Central memory CD4-positive, alpha-beta T cell (primary cell): ENCODE results near the gene ASIC3.

Experiments used
- DNase-seq: peaks from one replicate; pipeline ENCODE4 v3.0.0; 2022

Gene ASIC3

DNA sequence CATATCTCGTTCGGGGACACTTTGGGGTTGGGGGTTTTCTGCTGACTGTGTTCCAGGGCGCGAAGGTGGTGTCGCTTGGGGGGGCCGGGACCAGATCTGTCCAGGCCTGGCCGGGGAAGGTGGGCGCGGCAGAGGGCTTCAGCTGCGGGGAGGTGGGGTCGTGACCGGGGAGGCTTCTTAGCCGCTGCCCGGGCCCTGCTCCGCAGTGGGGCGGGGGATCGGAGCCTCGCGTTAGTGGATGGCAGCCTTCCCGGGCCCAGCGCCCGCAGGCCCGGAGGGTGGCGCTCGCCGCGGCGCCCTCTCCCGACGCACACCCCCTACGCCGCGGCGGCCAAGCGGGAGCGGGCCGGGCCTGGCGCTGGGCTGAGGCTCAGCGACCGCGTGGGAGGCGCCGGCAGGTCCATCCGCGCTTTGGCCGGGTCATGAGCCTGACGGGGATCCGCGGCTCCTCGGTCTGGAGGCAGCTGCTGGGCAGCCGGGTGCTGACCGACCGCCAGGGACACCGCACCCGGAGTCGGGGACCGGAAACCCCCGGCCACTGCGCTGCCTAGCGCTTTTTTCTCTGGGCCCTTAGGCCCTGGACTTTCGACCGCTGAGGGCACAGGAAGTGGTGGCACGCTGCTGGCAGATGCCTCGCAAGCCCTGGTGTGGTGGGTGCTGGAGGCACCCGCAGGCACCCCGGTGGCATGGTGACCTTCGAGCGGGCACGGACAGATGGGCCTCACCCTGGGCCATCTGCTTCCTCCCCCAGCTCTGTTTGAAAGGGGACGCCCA, 39.1 kb downstream of the ASIC3 start:
- DNase-seq, result no peak

DNA sequence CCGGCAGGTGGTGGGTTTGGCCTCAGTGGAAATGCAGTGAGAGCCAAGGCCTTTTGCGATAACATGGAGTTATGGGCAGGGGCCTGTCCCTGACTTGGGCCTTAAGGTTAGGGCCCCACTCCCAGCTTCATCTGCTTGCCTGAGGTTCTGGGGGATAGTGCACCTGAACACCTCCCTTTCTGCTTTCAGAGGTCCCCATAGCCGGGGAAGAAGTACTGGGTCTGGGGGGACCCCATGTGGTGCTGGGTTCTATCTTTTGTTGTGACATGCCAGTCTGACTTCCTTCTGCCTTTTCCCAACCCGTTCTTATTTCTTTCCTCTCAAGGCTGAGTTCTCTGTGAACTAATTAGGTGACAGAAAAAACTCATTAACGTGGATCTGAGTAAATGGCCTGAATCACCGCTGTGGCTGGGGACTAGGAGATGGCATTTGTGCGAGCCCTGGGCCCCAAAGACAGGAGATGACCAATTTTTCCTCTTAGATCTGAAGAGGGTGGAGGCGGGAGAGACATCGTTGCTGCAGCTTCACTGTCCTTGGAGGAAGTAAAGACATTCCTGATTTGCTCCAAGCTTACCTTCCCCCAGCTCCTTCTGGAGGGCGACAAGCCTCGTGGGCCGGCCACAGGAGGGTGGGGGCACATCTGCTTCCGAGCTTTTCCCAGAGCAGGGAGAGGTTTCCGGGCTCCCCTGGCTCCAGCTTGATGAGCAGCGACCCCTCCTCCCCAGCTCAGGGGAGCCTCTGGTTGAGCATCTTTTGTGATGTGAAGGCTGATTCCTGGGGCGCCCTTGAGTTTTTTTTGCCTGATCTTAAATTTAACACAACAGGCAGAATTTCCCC, 39.9 kb downstream of the ASIC3 start:
- no peak for DNase-seq

DNA sequence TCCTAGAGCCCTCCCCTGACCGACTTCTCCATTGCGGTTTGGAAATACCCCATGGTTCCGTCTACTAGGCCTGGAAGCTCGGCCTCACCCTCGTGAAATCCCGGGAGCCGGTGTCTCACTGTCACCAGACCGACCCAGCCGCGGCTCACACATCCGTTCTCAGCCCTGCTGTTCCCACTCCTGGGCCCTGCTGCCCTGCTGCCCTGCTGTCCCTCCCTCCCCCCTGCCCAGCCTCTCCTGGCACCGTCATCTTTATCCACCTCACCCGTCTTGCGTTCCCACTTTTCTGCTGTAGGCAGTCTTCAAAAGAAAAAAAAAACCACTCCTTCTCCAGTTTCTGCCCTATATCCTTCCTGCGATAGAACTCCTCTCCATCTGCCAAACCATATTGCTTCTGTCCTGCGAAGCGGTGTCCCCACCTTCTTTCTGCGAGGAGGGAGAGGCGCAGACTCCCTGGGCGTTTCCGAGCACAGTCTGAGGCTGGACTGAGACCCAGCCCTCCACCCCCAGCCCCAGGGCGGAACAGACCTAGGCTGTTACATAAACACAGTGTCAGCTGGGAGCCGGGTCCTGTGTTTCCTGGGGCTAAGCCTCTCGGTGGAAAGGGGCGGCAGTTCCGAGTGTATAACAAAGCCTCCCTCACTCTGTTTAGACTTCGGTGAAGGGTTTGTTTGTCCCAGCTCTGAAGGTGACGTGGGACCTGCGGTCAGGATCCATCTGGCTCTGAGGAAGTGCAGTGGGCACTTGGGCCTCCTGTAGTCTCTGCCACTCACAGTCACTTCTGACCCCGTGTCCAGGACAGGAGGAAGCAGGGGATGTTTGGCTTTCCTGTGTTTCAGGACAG, 40.7 kb downstream of the ASIC3 start:
- DNase-seq, result no peak

DNA sequence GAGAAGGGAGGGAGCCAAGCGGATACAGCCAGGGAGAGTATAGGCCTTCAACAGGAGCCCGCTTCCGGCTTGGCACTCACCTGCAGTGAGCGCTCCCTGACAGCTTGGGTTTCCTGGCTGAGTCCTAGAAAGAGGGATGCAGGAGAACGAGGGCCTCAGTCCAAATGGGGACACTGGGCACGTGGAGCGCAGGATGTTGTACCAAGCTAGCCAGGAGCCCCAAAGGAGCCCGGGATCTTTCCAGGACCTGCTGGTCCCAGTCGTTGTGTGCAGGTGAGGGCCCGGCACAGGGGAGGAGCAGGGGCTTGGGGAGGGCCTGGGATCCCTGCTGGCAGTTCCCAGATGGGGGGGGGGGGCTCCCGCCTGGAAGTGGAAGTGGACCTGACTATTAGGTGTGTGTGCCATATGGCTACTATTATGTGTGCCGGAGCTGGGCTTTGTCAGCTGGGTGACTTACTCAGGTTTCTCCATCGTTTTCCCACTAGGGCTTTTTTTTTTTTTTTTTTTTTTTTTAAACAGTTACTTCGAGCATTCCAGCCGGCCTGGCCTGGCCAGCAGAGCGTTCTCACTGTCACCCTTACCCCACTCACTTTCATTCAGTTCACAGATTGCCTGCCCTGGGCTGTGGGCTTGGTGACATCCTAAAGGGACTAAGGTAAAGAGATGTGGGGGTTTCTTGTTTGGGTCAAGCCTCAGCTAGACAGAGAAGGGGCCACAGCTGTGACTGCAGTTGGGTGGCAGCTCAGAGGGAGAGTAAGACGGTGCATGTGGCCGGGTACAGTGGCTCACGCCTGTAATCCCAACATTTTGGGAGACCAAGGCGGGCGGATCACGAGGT, 41.8 kb downstream of the ASIC3 start:
- DNase-seq, result no peak

DNA sequence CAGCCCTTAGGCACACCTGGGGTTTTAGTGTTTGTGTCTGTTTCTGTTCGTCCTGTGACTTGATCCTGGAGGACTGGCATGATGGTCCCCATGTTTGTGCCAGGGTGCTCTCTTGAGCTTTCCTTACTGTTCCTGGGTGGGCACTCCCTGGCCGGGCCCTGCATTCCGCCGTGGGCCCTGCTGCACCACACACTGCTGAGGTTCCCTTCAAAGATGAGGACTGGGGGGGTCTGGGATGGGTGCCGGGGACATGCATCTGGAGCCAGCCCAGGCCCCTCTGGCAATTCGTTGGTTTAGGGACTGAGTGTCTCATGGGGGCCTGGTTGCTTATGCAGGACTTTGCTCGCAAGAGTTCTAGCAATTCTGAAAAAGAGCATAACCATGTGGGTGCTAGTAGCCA, 42.7 kb downstream of the ASIC3 start:
- DNase-seq, result no peak

DNA sequence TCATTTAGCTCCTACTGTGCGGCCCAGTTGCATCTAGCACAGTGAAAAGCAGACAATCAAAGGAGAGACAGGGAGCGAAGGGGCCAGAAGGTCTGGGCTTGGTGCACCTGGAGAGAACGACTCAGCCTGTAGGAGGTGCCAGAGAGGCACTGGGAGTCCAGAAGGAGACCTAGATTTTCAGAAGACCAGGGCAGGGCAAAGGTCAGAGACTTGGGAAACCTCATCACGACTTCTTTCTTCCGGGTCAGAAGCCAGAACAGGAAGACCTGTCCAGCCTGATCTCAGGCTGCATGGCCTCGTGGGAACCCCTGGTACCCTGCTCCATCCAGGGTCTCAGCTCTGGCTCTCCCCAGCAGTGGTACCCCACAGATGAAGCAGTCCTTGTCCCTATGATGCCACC, 43.1 kb downstream of the ASIC3 start:
- DNase-seq, result no peak

DNA sequence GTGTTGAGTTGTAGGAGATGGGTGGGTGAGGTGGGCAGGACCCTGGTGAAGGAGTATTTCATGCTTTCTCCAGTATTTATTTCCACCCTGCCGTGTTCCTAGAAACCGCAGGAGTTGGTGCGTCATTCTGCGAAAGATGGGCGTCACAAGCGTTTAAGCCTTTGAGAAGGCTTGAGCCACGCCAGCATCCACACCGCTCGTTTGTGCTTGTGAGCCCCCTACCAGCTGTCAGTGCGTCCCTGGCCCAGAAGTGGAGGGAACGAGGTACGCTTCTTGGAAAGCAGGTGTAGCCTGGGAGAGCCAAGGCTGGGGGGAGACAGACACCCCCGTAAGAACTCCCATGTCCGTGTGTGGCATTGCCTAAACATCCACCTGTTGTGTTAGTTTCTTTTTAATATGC, 43.7 kb downstream of the ASIC3 start:
- no peak for DNase-seq

DNA sequence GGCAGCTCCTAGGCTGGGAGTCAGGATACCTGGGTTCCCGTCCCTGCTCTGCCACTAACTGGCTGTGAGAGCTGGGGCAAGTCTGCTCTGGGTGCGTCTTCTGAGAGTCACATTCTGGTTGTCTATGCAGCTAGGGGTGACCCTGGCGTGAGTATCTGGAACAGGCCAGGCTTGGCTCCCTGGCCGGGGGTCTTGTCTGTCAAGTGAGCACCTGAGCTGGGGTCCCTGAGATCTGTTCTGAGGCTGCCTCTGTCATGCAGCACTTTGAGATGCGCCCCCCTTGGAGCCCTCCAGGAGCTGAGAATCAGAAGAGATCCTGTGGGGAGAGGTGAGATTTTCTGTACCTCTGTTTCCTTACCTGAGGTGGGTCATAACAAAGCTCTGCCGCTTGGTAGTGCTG, 45.4 kb downstream of the ASIC3 start:
- DNase-seq, result no peak

DNA sequence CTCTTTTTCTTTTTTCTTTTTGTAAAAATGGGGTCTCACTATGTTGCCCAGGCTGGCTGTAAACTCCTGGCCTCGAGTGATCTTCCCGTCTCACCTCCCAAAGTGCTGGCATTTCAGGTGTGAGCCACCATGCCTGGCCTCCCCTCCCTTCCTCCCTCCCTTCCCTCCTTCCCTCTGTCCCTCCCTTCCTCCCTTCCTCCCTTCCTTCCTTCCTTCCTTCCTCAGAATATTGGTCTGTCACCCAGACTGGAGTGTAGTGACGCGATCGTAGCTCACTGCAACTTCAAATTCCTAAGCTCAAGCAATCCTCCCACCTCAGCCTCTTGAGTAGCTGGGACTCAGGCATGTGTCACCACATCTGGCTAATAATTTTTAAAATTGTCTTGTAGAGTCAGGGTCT, 46.3 kb downstream of the ASIC3 start:
- no peak for DNase-seq

DNA sequence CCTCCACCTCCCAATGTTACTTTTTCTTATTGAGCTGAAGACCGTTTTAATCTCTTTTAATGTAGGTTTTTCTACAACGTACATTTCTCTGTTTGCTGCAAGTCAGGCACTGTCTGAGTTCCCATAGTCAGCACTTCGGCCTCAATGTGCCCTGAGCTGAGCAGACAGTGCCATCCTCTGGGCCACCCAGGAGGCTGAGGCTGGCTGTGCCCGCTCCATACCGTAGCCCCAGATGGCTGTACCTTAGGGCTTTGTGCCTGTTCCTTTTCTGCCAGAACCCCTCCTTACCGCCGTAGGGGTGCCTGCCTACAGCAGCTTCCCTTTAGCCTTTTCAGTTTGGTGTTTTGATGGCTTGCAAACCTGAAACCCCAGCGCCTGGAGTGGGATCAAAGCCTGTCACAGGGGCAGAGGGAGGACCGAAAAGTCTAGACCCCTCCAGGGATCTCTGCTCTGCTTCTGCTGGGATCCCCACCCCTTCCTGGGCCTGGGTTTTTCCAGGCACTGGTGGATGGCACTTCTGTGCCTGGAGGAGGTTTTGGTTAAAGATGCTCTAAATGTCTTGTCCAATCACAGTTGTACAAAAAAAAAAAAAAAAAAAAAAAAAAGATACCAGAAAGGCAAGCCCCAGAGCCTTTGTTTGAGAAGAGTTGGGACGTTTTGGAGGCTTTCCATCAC, 46.9 kb downstream of the ASIC3 start:
- no peak for DNase-seq

DNA sequence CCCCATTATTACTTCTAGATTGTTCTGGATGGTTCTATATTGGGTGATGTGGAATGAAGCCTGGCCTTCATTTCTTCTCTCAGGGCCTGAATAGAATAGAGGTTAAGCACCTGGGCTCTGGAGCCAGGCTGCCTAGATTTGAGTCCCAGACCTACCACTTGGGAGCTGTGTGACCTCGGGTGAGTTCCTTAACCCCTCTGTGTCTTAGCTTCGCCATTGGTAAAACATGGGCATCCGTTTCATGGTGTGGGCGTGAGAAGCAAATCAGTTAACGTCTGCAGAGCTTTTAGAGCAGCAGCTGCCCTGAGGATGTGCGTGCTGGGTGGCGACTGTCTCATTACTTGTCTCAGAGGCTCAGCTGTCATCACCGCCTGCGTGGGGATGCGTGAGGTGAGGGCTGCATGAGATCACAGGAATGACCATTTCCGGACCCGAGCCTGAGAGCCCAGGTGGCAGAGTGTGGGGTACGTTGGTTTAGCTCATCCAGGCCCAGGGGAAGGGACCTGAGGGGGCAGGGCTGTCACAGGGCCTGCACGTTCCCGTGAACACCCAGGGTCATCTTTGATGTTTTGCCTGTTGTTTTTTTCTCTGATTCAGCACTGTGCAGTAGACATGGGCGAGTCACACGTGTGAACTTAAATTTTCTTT, 47.6 kb downstream of the ASIC3 start:
- DNase-seq, result peak; percentile 55

DNA sequence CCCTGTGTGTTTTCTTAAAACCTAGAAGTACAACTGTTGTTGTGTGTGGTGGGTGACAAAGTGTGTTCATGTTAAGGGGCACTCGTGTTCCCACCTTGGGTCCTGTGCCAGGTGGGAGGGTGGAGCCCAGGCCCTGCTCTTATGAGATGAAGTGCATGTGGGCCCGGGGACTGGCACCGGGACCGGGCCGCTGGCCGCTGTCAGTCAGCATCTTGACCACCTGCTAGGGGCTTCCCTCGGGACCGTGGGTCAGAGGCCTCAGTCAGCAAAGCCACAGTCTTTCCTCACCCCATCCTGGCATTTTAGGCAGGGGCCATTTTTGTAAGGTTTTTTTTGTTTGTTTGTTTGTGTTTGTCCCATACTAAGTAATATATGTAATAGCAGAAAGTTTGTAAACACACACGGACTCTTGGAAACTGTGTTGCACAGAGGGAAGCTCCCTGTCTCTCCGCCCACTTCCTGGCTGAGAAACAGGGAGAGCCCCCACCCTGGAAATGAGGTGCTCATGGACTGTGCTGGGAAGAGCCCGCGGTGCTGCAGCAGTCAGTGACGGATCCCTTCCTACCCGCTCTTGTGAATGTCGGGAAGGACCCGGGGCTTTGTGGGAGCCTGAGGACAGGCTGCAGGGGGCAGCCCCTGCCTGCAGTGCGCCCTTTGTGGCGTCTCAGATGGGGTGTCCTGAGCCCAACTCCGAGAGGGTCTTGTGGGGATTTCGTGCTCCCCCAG, 51.3 kb downstream of the ASIC3 start:
- no peak for DNase-seq

DNA sequence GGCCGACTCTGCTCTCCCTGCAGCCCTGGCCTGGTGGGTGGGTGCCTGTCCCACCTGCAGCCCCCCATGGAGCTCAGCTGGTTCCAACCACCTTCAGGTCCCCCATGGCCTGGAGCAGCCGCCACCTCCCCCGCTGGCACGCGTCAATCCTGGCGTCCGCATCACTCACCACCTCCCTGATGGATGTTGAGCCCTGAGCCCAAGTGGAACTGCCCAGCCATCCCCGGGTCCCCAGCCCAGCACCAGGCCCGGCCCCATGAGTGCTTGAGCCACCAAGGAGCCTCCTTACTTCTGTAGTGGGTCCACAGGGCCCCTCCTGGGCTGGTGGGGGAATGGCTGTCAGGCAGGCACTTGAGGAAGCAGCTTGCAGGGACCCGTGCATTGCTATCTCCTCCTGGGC, 52.6 kb downstream of the ASIC3 start:
- no peak for DNase-seq

DNA sequence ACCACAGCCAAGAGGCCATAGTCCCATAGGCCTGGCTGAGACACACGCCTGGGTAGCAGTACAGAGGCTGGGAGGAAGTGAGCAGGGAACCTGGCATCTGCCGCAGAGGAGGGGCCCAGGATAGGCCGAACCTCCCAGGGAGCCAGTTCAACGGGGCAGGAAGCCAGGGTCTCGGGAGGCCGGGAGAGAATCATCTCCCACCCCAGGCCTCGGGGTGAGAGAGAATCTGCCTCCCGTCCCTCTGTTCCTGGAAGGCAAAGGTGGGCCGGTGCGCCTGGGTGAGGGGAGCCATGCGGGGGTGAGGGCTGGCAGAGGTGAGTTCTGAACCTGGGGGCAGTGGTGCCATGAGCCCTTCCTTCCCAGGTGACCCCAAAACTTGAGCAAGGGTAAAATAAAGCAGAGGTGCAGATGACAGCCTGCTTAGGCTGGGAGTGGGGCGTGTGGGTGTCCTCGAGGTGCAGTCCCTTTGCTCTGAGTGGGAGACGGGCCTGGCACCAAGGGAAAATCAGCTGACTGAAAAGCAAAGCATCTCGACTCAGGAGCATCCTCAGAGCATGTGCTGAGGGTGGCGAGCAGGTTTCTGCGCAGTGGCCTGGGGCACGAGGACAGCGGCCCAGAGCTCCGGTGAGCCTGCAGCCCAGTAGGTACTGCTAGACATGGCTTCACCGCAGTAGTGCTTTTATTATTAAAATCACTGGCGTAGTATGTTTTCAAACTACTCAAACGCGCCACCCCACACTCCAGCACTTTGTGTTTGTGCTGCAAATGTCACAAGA, 53.5 kb downstream of the ASIC3 start:
- DNase-seq, result no peak
